GM21528 (cell line): ENCODE data around the gene IRS1.

Experiments used
- ATAC-seq: cut with Tn5 transposase; IDR thresholded peaks from one replicate; pipeline ENCODE4 v1.9.1; 2021; ENCODE audit warnings: mild to moderate bottlenecking, moderate library complexity; ENCODE audit not compliant: unreplicated experiment, low FRiP score

Gene IRS1

GRCh38 chr2:226793646-226794045 is 6.0 kb downstream of the IRS1 start:
- no peak for ATAC-seq

GRCh38 chr2:226792155-226792881 is 7.3 kb downstream of the IRS1 start:
- peak; percentile 1 for ATAC-seq

- peak; percentile 99 for ATAC-seq
Observed at GRCh38 chr2:226791487-226792081, 8.0 kb downstream of the IRS1 start.

- peak; percentile 75 for ATAC-seq
Observed at GRCh38 chr2:226791056-226791486, 8.5 kb downstream of the IRS1 start.

- no peak for ATAC-seq
Observed at GRCh38 chr2:226790431-226790830, 9.2 kb downstream of the IRS1 start.

GRCh38 chr2:226790011-226790410 is 9.6 kb downstream of the IRS1 start:
- ATAC-seq, result no peak

- no peak for ATAC-seq
Observed at GRCh38 chr2:226788881-226789490, 10.6 kb downstream of the IRS1 start.

GRCh38 chr2:226788064-226788463 is 11.6 kb downstream of the IRS1 start:
- ATAC-seq, result no peak

GRCh38 chr2:226783885-226784284 is 15.7 kb downstream of the IRS1 start:
- no peak for ATAC-seq

- no peak for ATAC-seq
Observed at GRCh38 chr2:226782092-226782713, 17.4 kb downstream of the IRS1 start.

GRCh38 chr2:226780431-226780830 is 19.2 kb downstream of the IRS1 start:
- no peak for ATAC-seq

GRCh38 chr2:226777611-226778010 is 22.0 kb downstream of the IRS1 start:
- no peak for ATAC-seq

GRCh38 chr2:226776104-226776503 is 23.5 kb downstream of the IRS1 start:
- no peak for ATAC-seq

GRCh38 chr2:226775032-226775509 is 24.5 kb downstream of the IRS1 start:
- ATAC-seq, result no peak

GRCh38 chr2:226773291-226773690 is 26.3 kb downstream of the IRS1 start:
- ATAC-seq, result peak; percentile 22

GRCh38 chr2:226772389-226773179 is 27.0 kb downstream of the IRS1 start:
- peak; percentile 98 for ATAC-seq

- ATAC-seq, result no peak
Observed at GRCh38 chr2:226771067-226771466, 28.6 kb downstream of the IRS1 start.

GRCh38 chr2:226767056-226767813 is 32.4 kb downstream of the IRS1 start:
- no peak for ATAC-seq

- no peak for ATAC-seq
Observed at GRCh38 chr2:226766352-226767055, 33.1 kb downstream of the IRS1 start.
